Mucosa of stomach (tissue), 1 donor: ENCODE measurements around the gene LRRTM2.
"Not testable (repeated sequence)": the region's sequence is repeated elsewhere in the genome, so short reads cannot be mapped to it uniquely, and the experiment has no call there.

ENCODE experiments used
- H3K27me3 ChIP-seq: one replicate; pipeline ENCODE4 v1.7.0; 2013; ENCODE audit warnings: mild to moderate bottlenecking, low read length; ENCODE audit not compliant: control insufficient read depth, insufficient read depth
- H3K36me3 ChIP-seq: one replicate; pipeline ENCODE4 v1.7.0; 2013; ENCODE audit warnings: low read length; ENCODE audit not compliant: control insufficient read depth, insufficient read depth
- H3K4me1 ChIP-seq: one replicate; pipeline ENCODE4 v1.7.0; 2013; ENCODE audit warnings: mild to moderate bottlenecking, low read length; ENCODE audit not compliant: control insufficient read depth, insufficient read depth
- H3K4me3 ChIP-seq: one replicate; pipeline ENCODE4 v1.7.0; 2013; ENCODE audit warnings: low read length
- H3K9ac ChIP-seq: one replicate; pipeline ENCODE4 v1.7.0; 2013; ENCODE audit warnings: mild to moderate bottlenecking, low read length, moderate library complexity
- H3K9me3 ChIP-seq: one replicate; pipeline ENCODE4 v1.7.0; 2013; ENCODE audit warnings: mild to moderate bottlenecking, low read length, moderate library complexity; ENCODE audit not compliant: control insufficient read depth
- donor health status: Pancreatic carcinoma.

LRRTM2 gene

GRCh38 chr5:138849882-138850281, 25.3 kb downstream of the LRRTM2 start:
- Histone ChIP-seq H3K4me3 (no peak overlapping the region), H3K4me1 (peaks cover 6% of the 10 kb centered on the region), H3K9me3 (no peaks in the 10 kb centered on the region), H3K36me3 (no peaks in the 10 kb centered on the region), H3K27me3 (no peaks in the 10 kb centered on the region), H3K9ac (no peak overlapping the region)

DNA sequence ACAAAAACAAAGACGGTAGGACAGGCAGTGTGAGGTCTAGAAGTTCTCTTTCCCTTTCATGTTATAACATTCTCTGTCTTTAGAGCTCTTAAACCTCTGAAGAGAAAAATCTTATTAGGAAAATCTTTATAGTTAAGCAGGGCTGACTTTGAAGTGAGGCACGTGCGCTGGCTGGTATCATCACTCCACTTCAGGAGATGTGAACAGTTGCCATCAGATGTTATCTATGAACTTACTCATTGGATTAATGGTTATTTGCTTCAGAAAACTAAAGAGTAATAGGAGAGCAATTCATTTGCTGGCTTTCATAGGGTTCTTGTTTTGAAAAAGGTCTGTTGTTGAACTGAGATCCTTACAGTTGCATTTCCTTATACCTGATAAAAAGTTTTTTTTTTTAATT, 25.7 kb downstream of the LRRTM2 start:
- Histone ChIP-seq H3K9me3 (no peaks in the 10 kb centered on the region), H3K9ac (no peak overlapping the region), H3K4me3 (no peak overlapping the region), H3K4me1 (peaks cover 10% of the 10 kb centered on the region), H3K36me3 (no peaks in the 10 kb centered on the region), H3K27me3 (no peaks in the 10 kb centered on the region)

GRCh38 chr5:138844812-138845513, 30.2 kb downstream of the LRRTM2 start:
- peaks cover 23% of the 10 kb centered on the region for H3K4me1 ChIP-seq

GRCh38 chr5:138844125-138844461, 31.0 kb downstream of the LRRTM2 start:
- Histone ChIP-seq H3K36me3 (no peaks in the 10 kb centered on the region), H3K27me3 (no peaks in the 10 kb centered on the region), H3K4me1 (peaks cover 23% of the 10 kb centered on the region), H3K9ac (no peak overlapping the region), H3K4me3 (no peak overlapping the region), H3K9me3 (no peaks in the 10 kb centered on the region)

More at GRCh38 chr5:138844812-138845513, 30.2 kb downstream of the LRRTM2 start:
- H3K9me3 ChIP-seq: no peaks in the 10 kb centered on the region
- no peaks in the 10 kb centered on the region for H3K27me3 ChIP-seq
- H3K4me3 ChIP-seq: no peak overlapping the region
- no peak overlapping the region for H3K9ac ChIP-seq
- H3K36me3 ChIP-seq: no peaks in the 10 kb centered on the region

- Histone ChIP-seq H3K36me3 (no peaks in the 10 kb centered on the region), H3K9me3 (no peaks in the 10 kb centered on the region), H3K4me1 (peaks cover 23% of the 10 kb centered on the region), H3K9ac (no peak overlapping the region), H3K27me3 (no peaks in the 10 kb centered on the region), H3K4me3 (no peak overlapping the region)
These were observed 31.6 kb downstream of the LRRTM2 start for GRCh38 chr5:138843316-138844124.

GRCh38 chr5:138841531-138841930, 33.6 kb downstream of the LRRTM2 start:
- H3K36me3 ChIP-seq: no peaks in the 10 kb centered on the region
- no peak overlapping the region for H3K9ac ChIP-seq
- H3K27me3 ChIP-seq: no peaks in the 10 kb centered on the region
- H3K9me3 ChIP-seq: no peaks in the 10 kb centered on the region
- peaks cover 23% of the 10 kb centered on the region for H3K4me1 ChIP-seq
- no peak overlapping the region for H3K4me3 ChIP-seq

DNA sequence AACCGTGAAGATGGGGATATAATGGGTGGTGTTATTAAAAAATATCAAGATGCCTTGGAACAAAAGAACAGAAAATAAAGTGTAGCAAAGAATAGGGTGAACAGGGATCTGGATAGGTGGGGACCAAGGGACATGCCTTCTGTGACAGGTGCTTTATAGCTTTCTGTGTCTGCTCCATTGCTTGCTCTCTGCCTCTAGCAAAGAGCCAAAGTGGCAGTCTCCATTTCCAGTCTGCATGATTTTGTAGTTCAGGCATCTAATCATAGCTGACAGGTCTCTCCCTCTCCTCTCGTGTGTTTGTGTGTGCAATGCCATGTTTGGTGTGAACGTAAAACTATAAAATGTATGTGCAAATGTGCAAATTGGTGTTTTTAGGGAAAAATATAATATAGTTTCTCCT, 35.0 kb downstream of the LRRTM2 start:
- H3K4me3 ChIP-seq: no peak overlapping the region
- no peaks in the 10 kb centered on the region for H3K27me3 ChIP-seq
- peaks cover 19% of the 10 kb centered on the region for H3K4me1 ChIP-seq
- H3K9ac ChIP-seq: no peak overlapping the region
- H3K9me3 ChIP-seq: no peaks in the 10 kb centered on the region
- H3K36me3 ChIP-seq: no peaks in the 10 kb centered on the region

GRCh38 chr5:138837160-138837559, 38.0 kb downstream of the LRRTM2 start:
- Histone ChIP-seq H3K27me3 (no peaks in the 10 kb centered on the region), H3K9ac (no peak overlapping the region), H3K4me3 (no peak overlapping the region), H3K9me3 (no peaks in the 10 kb centered on the region), H3K4me1 (no peaks in the 10 kb centered on the region), H3K36me3 (no peaks in the 10 kb centered on the region)

- H3K4me3 ChIP-seq, H3K36me3 ChIP-seq, H3K27me3 ChIP-seq, H3K9me3 ChIP-seq, H3K4me1 ChIP-seq, H3K9ac ChIP-seq: not testable (repeated sequence)
These were observed 40.3 kb downstream of the LRRTM2 start for GRCh38 chr5:138834853-138835252.

- Histone ChIP-seq H3K9me3 (no peaks in the 10 kb centered on the region), H3K4me1 (no peaks in the 10 kb centered on the region), H3K27me3 (no peaks in the 10 kb centered on the region), H3K4me3 (no peak overlapping the region), H3K36me3 (no peaks in the 10 kb centered on the region), H3K9ac (no peak overlapping the region)
These were observed 41.2 kb downstream of the LRRTM2 start for GRCh38 chr5:138833726-138834480.

DNA sequence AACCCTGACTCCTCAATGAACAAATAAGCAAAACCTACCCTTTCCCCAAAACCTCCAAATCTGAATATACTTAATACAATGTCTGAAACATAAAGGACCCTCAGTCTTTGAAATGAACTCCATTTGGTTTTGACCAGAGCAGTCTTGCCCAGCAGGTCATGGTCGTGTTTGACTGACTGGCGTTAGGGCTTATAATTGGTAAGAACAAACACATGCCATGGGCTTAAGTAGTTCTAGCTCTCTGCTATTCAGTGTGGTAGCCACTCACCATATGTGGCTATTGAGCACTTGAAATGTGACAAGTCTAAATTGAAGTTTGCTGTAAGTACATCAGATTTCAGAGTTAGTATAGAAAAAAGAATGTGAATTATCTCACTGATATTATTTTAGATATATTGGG, 42.1 kb downstream of the LRRTM2 start:
- Histone ChIP-seq H3K27me3 (no peaks in the 10 kb centered on the region), H3K9ac (no peak overlapping the region), H3K36me3 (no peaks in the 10 kb centered on the region), H3K4me3 (no peak overlapping the region), H3K4me1 (no peaks in the 10 kb centered on the region), H3K9me3 (no peaks in the 10 kb centered on the region)

DNA sequence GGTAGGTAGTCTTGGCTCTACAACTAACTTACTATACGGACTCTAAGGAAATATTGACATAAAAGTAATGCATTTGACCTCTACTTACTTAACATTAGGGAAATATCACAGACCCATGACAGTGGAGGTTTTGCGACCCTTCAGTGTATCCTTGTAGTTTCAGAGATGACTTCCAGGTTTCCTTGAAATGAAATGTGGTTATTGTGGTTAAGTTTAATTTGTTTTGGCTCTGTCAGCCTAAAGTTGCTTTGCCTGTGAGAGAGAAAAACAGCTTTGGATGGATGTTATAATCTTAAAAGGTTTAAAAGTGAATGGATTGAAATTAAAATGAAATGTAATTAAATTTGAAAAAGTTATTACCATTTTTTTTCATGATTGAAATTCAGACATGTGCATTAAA, 42.9 kb downstream of the LRRTM2 start:
- Histone ChIP-seq H3K27me3 (no peaks in the 10 kb centered on the region), H3K36me3 (peaks cover 3% of the 10 kb centered on the region), H3K4me3 (no peak overlapping the region), H3K9me3 (no peaks in the 10 kb centered on the region), H3K9ac (no peak overlapping the region), H3K4me1 (no peaks in the 10 kb centered on the region)
